A673 (cell line): ENCODE results near the gene MORC1.

Experiments
- CTCF ChIP-seq: fragments of 300-800, 200-600 bp; sonication (generic); conservative IDR thresholded peaks from 2 replicates; pipeline ENCODE4 v1.5.1; 2017; ENCODE audit warnings: low read depth, mild to moderate bottlenecking, antibody characterized with exemption, low read length, moderate library complexity, mixed read lengths
- EZH2 ChIP-seq: fragments of 200-600 bp; sonication (generic); IDR thresholded peaks from 2 replicates; pipeline ENCODE4 v1.6.1; 2017; ENCODE audit warnings: borderline replicate concordance, low read depth, mild to moderate bottlenecking, mixed read lengths, antibody characterized with exemption, low read length; ENCODE audit not compliant: poor library complexity, severe bottlenecking

- no peak for TF ChIP-seq CTCF
- no peak for TF ChIP-seq EZH2
Observed at GRCh38 chr3:109114746-109115145, 3.2 kb downstream of the MORC1 start.
